Measurements from ENCODE around the gene ELOVL6.
"Not testable (repeated sequence)": the region's sequence is repeated elsewhere in the genome, so short reads cannot be mapped to it uniquely, and the experiment has no call there.

ELOVL6 gene

GRCh38 chr4:110119880-110120279 is 78.5 kb downstream of the ELOVL6 start:
- no peak for DNase-seq

- no peak for DNase-seq
Observed at GRCh38 chr4:110119337-110119736, 79.1 kb downstream of the ELOVL6 start.

- no peak for DNase-seq
Observed at GRCh38 chr4:110112056-110112455, 86.4 kb downstream of the ELOVL6 start.

GRCh38 chr4:110109455-110109854 is 89.0 kb downstream of the ELOVL6 start:
- DNase-seq = no peak

- DNase-seq = no peak
Observed at GRCh38 chr4:110108960-110109359, 89.5 kb downstream of the ELOVL6 start.

GRCh38 chr4:110108422-110108821 is 90.0 kb downstream of the ELOVL6 start:
- no peak for DNase-seq

GRCh38 chr4:110107866-110108265 is 90.5 kb downstream of the ELOVL6 start:
- DNase-seq = no peak

GRCh38 chr4:110106931-110107296 is 91.5 kb downstream of the ELOVL6 start:
- DNase-seq = no peak

- no peak for DNase-seq
Observed at GRCh38 chr4:110104661-110105060, 93.8 kb downstream of the ELOVL6 start.

GRCh38 chr4:110099638-110100037 is 98.8 kb downstream of the ELOVL6 start:
- DNase-seq = no peak

GRCh38 chr4:110096405-110096804 is 102.0 kb downstream of the ELOVL6 start:
- DNase-seq = no peak

- no peak for DNase-seq
Observed at GRCh38 chr4:110092646-110093045, 105.8 kb downstream of the ELOVL6 start.

GRCh38 chr4:110091434-110092140 is 106.8 kb downstream of the ELOVL6 start:
- DNase-seq = no peak

GRCh38 chr4:110088670-110089069 is 109.7 kb downstream of the ELOVL6 start:
- no peak for DNase-seq

- DNase-seq = no peak
Observed at GRCh38 chr4:110087070-110087708, 111.2 kb downstream of the ELOVL6 start.

GRCh38 chr4:110085131-110085530 is 113.3 kb downstream of the ELOVL6 start:
- no peak for DNase-seq

GRCh38 chr4:110084154-110084553 is 114.3 kb downstream of the ELOVL6 start:
- DNase-seq = no peak

- DNase-seq = not testable (repeated sequence)
Observed at GRCh38 chr4:110078148-110078547, 120.3 kb downstream of the ELOVL6 start.

- DNase-seq = not testable (repeated sequence)
Observed at GRCh38 chr4:110076828-110077227, 121.6 kb downstream of the ELOVL6 start.

- DNase-seq = no peak
Observed at GRCh38 chr4:110075891-110076290, 122.5 kb downstream of the ELOVL6 start.

- DNase-seq = no peak
Observed at GRCh38 chr4:110075083-110075738, 123.2 kb downstream of the ELOVL6 start.

GRCh38 chr4:110074570-110074969 is 123.8 kb downstream of the ELOVL6 start:
- DNase-seq = no peak

GRCh38 chr4:110073053-110073845 is 125.2 kb downstream of the ELOVL6 start:
- DNase-seq = no peak
